NCI-H2107 (cell line): ENCODE data around the gene CAPN7.

Experiments
- DNase-seq: peaks from one replicate; lab custom pipeline; 2025; lab: John Stamatoyannopoulos, UW

The CAPN7 gene

DNA sequence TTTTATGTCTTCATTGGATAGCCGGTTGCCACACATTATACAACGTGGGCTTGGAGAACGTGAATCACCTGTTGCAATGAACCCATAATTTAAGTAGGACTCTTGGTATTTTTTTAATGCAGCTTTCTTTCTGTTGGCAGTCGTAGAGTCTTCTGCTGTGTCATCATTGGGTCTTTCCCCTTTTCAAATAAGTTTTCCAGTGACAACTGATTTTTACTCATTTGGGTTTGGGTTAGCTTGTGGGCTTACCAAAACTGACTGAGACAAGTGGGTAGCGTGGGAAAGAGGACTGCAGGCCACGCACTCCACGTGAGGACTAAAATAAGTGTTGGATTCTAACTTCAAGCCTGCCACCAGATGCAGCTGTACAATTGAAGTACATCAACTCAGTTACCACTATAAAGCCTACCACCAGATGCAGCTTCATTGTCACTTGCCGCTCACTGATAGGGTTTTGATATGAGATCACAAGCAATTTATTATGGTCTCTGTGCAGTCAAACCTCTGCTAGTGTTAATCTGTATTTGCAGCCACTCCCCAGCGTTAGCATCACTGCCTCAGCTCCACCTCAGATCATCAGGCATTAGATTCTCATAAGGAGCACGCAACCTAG is 6.4 kb upstream of the CAPN7 start:
- no peak for DNase-seq

DNA sequence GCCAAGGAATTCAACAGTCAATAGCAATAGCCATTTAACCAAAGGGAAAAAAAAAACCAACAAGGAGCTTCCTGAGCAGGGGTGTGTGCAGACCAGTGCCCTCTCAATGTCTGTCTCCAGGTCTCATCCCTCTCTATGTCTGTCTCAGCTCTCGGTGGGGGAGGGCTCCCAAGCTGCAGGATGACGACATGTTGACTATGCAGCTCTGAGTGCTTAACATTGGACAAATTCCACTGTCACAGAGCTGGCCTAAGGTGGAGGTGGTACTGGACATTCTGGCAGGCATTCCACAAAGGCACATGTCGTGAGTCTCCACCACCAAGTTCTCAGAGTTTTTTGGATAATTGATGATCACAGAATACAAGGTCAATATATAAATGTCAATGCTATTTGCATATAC is 2.0 kb upstream of the CAPN7 start:
- DNase-seq: no peak

DNA sequence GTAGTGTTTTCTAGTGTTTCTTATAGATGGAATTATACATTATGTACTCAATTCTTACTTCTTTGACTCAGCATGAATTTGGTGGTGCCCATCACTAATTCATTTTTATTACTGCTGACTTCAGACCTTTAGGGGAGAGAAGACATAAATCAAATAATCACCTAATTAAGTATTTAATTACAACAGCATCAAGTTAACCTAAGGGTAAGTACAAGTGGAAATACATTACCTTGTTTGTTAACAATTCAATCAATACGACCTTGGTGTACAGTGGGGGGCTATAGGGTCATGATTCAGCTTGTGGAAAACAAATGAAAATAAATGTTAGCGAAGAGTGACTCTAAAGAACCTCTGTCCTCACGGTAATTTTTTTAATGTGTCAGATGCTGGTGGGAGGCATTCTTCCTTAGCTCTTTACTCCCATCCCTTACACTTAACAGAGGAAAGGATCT is 538 bp upstream of the CAPN7 start:
- no peak for DNase-seq

- no peak for DNase-seq
Measured at GRCh38 chr3:15206662-15207576, 873 bp downstream of the CAPN7 start.

GRCh38 chr3:15207836-15208504 is 1.9 kb downstream of the CAPN7 start:
- no peak for DNase-seq

DNA sequence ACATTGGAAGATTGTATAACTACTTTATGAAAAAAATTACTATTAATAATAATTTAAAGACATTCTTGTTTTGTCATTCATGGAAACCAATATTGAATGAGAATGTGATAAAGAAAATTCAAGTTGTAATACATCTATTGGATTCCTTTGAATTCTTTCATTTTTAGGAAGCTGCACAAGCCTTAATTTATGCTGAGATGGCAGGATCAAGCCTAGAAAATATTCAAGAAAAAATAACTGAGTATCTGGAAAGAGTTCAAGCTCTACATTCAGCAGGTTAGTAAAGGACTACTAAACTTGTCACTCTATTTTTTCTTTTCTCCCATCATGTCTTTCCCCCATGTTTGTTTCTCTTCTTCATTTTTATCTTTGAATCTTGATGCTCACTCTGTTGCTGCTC is 5.9 kb downstream of the CAPN7 start:
- no peak for DNase-seq

GRCh38 chr3:15214758-15215157 is 8.7 kb downstream of the CAPN7 start:
- no peak for DNase-seq

DNA sequence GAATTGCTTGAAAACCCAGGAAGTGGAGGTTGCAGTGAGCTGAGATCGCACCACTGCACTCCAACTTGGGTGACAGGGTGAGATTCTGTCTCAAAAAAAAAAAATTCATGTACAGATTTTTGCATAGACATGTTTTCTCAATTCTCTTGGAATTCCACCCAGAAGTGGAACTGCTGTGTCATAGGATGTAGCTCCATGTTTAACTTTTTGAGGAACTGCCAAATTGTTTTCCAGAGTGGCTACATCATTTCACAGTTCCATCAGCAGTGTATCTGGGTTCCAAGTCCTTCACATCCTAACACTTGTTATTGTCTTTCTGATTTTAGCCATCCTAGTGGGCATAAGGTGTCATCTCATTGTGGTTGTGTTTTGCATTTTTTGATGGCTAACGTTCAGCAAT is 9.9 kb downstream of the CAPN7 start:
- DNase-seq: no peak

GRCh38 chr3:15216501-15216900 is 10.5 kb downstream of the CAPN7 start:
- DNase-seq: no peak

DNA sequence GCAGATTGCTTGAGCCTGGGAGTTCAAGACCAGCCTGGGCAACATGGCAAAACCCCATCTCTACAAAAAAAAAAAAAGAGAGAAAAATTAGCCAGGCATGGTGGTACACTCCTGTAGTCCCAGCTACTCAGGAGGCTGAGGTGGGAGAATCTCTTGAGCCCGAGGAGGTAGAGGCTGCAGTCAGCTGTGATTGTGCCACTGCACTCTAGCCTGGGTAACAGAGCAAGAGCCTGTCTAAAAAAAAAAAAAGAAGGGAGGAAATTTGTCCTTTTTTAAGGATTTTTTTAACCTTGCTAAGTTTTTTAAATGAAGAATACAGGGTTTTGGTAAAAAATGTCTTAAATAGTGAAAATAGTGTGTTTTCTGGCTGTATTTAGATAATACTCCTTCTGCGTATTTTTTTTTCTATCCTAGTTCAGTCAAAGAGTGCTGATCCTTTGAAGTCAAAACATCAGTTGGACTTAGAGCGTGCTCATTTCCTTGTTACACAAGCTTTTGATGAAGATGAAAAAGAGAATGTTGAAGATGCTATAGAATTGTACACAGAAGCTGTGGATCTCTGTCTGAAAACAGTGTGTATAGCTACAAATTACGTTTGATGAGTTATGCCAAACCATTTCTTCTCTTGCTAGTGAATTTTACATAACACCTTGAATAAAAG is 11.1 kb downstream of the CAPN7 start:
- no peak for DNase-seq

GRCh38 chr3:15217841-15218267 is 11.8 kb downstream of the CAPN7 start:
- no peak for DNase-seq

- no peak for DNase-seq
Measured at GRCh38 chr3:15218689-15219088, 12.6 kb downstream of the CAPN7 start.

GRCh38 chr3:15220056-15220455 is 14.0 kb downstream of the CAPN7 start:
- DNase-seq: no peak

DNA sequence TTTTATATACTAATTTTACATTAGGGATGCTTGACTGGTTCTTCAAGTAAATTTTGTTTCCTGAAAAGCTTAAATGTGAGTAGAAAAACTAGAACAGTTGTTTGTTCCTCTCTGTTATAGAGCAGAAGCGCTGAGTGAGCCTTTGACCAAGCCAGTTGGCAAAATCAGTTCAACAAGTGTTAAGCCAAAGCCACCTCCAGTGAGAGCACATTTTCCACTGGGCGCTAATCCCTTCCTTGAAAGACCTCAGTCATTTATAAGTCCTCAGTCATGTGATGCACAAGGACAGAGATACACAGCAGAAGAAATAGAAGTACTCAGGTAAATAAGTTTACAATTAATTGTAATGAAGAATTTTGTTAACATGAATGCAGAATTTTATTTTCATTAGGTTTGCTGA is 14.6 kb downstream of the CAPN7 start:
- no peak for DNase-seq

- no peak for DNase-seq
Measured at GRCh38 chr3:15221574-15222217, 15.7 kb downstream of the CAPN7 start.

- DNase-seq: no peak
Measured at GRCh38 chr3:15223685-15224572, 17.9 kb downstream of the CAPN7 start.

DNA sequence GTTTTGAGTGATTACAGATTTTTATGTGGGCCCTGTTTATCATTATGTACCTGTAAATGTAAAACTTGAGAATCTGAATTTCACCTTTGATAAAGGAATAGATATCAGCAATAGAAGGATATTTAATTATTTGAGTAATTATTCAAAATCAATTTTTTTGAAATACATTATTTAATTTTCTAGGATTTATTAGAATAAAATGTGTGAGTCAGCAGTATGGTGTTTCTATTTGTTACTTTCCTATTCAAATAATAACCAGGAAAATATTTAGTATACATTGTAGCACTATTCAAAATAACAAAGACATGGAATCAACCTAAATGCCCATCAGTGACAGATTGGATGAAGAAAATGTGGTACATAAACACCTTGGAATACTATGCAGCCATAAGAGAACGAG is 22.1 kb downstream of the CAPN7 start:
- DNase-seq: no peak

DNA sequence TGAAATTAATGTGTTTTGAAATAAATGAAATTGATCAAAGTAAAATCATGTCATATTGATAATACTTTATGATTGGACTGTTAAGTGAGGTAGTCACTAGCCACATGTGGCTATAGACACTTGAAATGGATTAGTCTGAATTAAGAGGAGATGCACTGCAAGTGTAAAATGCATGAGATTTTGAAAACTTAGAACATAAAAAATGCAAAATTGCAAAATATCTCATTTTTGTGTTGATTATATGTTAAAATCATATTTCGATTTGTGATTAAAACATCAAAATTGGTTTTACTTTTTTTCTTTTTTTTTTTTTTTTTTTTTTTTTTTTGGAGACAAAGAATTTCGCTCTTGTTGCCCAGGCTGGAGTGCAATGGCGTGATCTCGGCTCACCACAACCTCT is 23.2 kb downstream of the CAPN7 start:
- no peak for DNase-seq

DNA sequence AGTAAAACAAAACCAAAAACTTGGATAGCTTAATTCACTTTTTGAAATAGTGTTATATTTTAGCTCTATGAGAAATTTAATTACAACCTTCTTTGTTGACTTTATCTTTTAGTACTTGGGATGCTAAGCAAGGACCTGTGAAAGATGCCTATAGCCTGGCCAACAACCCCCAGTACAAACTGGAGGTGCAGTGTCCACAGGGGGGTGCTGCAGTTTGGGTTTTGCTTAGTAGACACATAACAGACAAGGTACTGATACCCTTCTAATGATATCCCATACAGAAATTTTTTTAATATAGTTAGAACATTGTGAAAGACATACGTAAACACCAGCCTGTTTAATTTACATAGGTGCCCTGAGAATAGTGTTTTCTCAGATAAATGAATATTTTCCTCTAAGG is 35.3 kb downstream of the CAPN7 start:
- DNase-seq: no peak

GRCh38 chr3:15243822-15244482 is 37.9 kb downstream of the CAPN7 start:
- DNase-seq: no peak
